Ramos (cell line): ENCODE results near the gene ZMYM2.

Experiments used
- in situ Hi-C: fragments of 300-500 bp; cut with MboI; formaldehyde crosslinking; loops from one replicate; pipeline ENCODE4 v1.14.3; 2022; ENCODE audit warnings: low sequenced_read_pairs; ENCODE audit not compliant: unreplicated experiment

The ZMYM2 gene

DNA sequence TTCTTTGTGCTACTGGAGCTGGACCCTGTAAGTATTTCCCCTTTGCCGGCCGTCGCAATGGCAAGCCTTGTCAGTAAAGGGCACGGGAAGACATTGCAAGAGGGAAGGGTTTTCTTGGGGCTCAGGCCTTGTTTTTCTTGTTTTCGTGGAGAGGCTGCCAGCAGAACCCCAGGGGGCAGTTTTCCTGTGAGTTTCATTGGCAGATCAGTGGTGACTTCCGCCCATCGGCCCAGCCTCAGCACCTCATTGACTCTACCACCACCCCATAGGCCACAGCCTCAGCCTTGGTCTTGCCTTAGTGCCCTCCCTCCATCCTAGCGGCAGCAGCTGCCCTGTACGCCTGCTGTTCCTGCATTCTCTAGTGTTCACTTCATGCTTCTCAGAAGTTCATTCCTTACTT, 140.8 kb downstream of the ZMYM2 start:
- in situ Hi-C loops = no loop called here

DNA sequence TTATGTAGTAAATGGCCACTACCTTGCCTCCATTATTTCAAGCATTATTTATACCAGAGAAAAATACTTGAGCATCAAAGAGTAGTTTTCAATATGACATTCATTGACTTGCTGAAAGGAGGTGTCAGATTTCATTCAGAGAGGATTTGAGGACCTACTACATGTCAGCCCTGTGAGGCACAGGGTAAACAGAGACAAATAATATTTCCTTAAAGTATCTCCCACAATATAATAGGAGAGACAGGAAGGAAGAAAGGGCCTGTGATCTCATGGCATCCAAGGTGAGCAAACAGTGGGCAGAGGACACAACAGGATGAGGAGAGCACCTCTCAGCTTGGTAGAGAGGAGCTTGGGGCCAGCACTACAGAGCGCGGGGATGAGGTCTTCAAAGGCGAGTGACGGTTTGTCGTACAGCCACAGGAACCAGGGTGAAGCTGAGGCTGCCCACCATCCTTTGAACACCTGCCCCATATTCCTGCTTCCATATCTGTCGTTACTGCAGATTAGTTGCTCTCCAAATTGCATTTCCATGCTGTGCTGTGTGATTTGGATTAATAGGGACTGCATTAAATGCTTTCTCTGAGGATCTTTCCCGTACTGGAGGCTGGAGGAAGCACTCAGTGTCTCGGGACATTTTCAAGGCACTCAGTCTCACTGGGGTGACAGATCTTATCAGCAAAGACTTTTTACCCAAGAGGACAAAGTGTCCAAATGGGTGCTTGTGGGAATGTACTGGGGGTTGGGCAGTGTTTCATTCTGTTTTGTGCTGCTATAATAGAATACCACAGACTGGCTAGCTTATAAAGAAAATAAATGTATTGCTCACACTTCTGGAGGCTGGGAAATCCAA, 143.2 kb downstream of the ZMYM2 start:
- in situ Hi-C loops = no loop called here

DNA sequence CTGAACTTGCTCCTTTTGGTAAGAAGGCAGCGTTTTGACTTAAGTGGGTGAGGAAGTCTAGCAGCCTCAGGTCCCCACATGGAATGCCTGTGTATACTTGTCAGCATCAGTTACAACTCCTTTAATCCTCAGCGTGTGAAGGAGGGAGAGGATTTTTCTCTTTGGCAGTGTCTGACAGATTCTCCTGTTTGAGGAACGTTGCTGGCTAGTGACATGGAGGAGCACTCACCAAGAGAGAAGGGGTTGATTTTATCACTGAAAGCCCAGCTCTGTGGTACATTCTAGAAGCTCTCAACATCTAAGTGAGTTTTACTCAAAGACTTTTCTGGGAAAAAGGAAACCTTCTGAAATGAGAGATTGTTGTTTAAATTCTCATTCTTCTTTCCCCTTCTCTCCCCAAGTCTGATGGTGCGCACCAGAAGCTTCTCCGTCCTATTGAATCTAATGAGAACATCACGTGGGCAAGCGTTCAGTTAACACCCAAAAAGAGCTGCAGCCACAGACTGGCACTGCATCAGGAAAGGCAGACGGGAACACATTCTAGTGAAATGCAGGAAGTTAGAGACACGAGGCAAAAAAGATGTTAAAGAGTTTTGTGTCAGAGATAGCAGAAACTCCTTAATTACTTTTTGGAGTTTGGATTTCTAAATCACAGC, 144.1 kb downstream of the ZMYM2 start:
- in situ Hi-C loops = no loop called here

DNA sequence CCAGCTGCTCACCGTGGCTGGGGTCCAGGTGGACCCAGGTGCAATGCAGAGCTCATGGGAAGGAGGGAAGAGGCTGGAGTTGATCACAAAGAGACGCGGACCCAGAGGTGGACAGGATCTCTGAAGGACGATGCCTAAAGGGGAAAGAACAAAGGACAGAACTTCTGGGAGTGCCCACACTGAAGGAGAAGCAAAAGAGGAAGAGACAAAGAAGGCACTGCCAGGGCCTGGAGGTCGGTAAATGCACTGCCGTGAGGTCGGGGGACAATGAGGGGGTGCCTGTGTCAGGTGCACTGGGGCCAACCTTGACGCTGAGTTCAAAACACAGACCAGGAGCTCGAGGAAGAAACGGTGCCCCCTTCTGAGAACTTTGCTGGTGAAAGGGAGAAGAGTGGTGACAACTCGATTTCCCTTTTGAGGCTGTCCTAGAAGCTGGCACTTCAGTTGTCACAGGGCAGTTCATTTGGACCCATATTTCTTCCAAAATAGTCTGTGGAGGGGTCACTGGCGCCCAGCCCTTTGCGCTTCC, 146.7 kb downstream of the ZMYM2 start:
- in situ Hi-C loops = no loop called here

DNA sequence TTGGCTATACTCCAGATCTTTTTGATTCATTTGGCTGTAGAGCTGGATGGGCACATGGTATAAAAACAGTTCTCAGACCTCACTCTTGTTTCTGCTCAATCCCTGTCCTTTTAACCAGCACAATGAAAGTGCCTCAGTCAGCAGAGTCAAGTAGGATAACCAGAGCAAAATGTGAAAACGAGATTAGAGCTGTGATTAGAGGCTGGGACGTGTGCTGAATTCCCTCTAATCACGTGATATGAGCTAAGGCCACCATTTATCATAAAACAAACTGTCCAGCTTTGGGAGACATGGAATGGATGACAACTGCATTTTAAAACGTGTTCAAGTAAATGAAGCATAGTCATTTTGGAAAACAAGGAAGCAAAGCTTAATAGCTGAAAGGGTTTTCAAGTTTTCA, 148.2 kb downstream of the ZMYM2 start:
- in situ Hi-C loops = no loop called here

DNA sequence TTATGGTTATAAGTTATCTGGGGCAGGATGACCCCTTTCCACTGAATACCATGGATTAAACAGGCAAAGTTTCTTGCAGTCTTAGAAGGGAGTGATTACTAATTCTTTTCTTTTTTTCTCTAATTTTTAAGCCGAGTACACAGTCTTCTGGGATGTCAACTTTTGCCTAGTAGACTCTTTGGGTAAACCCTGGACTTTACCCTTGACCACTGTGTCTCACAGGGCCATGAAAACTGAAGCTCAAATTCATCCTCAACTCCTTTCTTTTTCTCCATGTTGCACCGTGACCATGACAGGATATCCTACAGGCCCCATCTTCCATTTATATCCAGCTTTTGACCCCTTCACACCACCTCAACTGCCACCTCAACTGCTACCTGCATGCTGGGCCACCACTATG, 150.5 kb downstream of the ZMYM2 start:
- in situ Hi-C loops = no loop called here

DNA sequence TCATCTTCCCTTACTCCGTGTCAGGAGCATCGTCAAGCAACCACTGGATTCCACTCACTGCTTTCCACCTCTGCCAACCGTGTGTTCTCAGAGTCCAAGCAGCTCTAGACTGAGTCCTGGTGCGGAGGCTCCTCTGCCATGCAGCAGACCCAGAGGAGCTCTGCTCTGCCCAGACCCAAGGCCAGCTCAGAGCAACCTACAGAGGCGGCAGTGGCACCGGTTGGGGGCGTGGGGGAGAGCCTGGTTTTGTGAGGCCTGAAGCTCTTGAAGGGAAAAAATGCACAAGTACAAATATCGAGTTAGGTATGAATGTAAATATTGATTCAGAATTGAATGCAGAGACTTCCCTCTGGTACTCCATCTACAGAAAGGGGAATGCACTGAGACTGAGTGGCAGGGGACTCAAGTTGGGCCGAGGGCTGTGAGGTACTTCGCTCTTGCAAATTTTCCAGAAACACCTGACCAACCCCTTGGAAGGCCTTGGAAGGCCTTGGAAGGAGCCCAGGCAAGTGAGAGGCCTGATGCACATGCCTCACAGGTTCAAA, 155.6 kb downstream of the ZMYM2 start:
- in situ Hi-C loops = no loop called here

DNA sequence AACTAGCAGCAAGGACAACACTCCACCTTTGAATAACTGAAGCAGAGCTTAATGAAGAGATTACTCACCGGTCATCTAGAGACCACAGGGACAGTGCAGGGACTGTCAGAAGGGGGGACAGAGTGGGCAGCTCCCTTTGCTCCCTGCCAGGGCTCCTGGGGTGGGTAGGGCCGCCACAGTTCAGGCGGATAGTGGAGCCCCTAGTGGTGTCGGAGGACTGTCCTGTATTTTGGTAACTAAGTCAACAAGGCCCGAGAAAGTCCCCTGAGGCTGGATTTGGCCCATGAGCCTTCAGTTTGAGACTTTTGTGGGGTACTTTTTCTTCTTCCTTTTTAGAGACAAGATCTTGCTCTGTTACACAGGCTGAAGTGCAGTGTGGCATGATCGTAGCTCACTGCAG, 157.7 kb downstream of the ZMYM2 start:
- in situ Hi-C loops = no loop called here

DNA sequence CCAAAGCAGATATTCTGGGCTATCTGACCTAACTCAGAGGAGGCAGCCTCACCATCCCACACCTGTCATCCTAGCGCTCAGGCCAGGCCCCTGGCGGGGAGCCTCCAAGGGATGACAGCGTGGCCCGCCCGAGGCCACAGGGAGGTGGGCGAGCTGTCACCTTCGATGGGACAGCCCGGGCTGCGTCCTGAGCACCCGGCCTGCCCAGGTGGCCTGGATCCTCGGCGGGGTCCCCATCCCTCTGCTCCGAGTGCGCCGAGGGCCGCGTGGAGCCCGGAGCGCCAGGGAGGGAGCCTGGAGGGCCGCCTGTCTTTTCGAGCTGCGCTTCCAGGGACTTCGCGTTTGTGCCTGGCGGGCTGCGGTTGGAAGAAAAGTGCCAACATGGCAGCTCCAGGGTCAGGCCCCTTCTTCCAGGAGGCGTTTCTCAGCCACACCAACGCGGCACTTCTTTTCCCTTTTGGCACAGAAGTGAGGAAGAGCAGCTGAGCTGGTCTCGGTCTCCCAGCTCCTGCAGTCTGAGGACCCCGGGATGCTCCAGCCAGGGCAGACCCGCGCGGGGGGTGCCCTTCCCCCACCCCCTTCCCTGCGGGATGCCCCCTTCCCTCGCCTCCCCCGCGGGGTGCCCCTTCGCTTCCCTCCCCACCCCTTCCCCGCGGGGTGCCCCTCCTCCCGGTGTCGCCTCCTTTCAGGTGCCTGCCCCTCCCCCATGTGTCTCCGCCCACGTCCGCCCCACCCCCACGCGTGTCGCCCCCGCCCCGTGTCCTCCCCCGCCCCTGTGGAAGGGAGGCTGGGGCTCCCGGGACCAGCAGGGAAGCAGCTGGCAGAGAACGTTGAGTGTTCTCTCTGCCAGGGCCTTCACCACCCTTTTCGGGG, 160.0 kb downstream of the ZMYM2 start:
- in situ Hi-C loops = no loop called here

DNA sequence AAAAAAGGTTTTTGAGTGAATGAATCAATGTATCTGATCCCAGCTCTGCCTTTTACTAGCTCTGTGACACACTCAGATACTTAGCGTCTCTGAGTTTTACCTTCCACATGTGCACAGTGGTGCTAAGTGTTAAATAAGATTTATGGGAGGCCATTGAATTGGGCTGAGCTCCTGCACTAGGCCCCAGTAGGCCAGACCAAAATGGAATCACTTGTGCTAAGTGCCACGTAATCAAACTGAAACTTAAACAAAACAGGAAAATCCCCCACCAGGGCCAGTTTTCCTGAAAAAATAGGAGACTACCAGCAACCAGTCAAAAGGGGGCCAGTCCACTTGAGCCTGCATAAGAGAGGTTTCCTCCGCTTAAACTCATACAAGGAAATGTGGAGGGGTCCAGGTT, 161.4 kb downstream of the ZMYM2 start:
- in situ Hi-C loops = no loop called here

DNA sequence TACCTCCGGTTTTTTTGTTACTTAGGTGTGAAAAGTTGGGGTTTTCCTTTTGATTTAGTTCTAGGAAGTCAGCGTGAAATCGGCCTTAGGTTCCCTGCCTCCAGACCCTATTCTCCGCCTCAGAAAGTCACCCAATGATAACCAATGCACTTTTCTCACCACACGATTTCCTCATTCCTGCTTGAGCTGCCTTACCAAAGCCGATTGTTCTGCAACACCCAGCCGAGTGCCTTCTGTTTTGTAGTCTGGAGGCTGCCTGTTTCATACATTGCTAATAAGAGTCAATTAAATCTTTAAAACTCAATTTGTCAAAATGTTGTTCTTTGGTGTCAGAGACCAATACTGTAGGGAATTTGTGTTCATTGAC, 162.6 kb downstream of the ZMYM2 start:
- in situ Hi-C loops = no loop called here

DNA sequence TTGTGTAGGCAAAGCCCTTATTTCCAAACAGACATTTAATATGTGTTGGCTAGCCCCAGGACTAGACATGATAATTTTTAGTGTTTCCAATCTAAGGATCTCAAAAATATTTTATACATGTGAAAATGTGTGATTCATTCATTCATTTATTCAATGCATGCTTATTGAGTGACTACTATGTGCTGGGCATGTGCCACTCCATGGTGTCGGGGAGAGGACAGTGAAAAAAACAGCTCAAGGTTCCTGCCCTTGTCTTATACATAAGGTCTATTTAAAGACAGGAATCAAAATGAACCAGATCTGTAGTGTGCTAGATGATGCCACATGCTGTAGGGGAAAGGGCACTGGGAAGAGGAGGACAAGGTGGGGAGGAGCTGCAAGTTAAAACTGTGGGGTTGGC, 165.8 kb downstream of the ZMYM2 start:
- in situ Hi-C loops = no loop called here

DNA sequence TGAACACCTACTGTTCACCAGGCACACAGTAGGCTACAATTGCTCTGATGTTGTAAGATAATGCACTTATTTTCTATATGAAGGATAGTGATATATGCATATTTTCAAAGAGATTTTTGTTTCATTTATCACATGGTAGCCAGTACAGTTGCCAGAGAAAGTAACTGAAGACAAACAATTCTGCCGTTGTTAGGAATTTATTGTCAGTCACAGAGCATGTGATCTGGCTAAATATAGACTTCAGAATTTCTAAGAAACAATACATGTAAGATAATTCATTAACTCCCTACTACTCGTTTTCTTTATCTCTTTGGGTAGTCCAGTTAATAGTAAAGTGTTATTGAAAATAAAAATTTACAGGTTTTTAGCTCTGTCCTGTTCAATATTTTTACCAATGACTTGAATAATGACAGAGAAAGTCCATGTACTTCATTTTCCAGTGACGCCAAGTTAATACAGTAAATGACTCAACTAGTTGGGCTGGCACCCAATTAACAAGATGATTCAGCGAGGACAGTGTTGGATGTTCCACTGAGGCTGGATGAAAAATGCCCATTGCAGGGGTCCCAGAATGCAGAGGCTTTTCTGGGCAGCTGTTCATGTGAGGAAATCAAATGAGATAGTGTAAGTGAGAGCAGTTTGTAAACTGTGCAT, 166.7 kb downstream of the ZMYM2 start:
- in situ Hi-C loops = no loop called here

DNA sequence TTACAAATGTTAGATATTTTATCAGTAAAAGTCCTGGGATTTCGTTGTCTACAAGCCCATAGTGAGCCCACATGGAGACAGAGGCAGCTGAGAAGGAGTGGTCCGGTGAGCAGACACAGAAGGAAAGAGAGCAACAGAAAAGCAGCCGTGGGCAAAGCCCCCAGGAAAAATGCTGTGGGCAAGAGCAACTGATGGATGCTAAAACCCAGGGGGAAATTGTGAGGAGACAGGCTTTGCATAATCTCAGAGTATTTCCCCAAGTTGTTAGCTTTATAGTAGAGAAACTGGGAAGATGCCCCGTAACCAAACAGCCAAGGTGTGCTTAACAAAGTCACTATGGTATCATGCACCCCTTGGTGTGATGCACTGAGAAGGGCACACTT, 167.2 kb downstream of the ZMYM2 start:
- in situ Hi-C loops = no loop called here

DNA sequence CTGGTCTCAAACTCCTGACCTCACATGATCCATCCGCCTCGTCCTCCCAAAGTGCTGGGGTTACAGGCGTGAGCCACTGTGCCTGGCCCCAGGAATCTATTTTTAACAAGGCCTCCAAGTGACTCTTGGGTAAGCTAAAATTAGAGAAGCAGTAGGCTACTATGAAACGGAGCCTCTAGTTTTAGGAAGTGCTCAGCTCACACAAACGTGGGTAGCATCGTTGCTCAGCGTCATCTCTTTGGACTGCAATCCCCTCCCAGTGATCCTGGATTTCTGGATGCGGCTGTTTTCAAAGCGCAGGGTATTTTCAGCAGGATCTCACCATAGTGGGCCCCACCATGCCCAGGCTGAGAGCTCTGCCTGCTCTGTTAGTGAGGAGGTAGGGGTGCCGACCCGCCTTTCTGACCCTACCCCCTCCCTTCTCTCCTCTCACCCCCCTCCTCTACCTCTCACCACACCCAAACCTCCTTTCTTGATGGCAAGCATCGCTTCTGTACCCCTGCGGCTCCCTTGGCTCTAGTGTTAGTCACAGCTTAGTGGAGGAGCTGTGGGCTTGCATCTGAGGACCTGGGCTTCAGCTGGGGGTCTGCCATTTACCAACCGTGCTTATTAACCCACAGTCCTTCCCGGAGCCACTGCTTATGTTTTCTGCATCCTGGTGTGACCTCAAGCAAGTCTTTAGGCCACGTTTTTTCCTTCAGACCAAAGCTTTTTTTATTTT, 168.2 kb downstream of the ZMYM2 start:
- in situ Hi-C loops = no loop called here

DNA sequence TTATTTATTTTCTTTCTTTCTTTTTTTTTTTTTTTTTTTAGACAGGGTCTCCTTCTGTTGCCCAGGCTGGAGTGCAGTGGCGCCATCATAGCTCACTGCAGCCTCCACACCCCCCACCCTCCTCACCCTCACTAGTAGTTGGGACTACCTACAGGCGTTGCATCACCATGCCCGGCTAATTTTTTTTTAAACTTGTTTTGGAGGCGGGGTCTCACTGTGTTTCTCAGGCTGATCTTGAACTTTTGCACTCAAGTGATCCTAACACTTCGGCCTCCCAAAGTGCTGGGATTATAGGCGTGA, 168.7 kb downstream of the ZMYM2 start:
- in situ Hi-C loops = no loop called here

DNA sequence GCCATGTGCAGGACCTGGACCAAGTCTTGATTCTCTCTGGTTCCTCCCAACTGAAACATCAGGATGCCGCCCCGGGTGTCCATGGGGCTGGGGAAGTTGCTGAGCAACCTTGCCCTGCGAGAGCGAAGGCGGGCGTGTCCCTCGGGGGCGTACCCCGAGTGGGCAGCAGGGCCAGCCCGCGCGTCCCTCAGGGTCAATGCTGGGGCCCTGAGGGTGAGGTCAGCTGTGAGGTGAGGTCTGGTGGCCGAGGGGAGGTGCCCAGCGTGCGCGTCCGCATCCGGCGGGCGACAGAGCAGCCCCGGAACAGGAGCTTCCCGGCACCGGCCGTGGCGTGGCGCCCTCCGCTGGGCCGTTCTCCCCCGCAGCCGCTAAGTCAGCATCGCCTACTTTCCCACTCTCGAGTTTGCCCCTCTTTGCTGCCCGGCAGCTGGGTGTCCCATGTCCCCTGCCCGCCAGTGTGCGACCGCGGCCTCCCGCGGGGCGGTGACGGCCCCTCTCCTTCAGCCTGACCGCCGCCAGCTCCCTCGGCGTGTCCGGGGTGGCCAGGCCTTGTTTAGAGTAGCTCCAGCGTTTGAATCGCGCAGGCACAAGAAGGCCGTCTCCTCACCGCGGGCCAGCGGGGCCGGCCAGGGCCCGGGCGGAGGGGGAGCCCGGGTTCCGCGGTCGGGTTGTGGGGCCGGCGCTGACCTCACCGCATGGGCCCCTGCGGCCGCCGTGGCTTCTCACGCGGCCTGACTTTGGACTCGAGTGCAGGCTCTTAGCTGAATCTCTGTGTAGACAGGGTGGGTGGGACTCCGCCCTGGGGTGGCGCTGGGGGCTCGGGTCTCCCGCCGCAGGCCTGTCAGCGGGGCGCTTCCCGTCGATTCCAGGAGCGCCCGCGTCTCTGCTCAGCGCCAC, 169.3 kb downstream of the ZMYM2 start:
- in situ Hi-C loops = no loop called here

DNA sequence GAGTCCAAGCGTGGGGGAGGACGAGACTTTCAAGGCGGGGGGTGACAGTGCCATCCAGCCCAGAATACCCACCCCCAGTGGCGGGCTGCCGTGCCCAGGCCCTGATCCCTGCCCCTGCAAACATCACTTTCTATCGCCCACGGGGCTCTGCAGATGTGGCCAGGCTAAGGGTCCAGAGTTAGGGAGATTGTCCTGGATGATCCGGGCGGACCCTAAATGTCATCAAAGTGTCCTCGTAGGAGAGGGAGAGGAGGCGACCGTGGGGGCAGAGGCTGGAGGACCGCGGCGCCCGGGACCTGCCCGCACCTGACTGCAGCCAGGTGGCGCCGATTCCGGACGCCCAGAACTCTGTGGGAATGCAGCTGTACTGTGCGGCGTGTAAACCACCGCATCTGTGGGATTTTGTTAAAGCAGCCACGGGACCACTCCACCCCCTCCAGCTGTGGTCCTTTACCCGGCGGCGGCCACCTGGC, 170.0 kb downstream of the ZMYM2 start:
- in situ Hi-C loops = no loop called here

DNA sequence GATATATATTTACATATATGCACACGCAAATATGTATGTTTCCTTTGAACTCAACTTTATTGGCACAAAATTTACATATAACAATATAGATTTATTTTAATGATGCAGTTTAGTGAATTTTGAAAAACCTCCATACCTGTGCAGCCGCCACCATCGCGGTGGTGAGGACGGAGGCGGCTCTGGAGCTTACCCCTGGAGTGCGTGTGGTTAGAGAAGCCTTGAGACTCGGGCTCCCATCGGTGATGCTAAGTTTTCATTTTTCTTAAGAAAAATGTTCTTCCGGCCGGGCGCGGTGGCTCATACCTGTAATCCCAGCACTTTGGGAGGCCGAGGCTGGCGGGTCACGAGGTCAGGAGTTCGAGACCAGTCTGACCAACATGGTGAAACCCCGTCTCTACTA, 170.5 kb downstream of the ZMYM2 start:
- in situ Hi-C loops = no loop called here
